Measurements from ENCODE around the gene UTS2R.
"Not testable (repeated sequence)": the region's sequence is repeated elsewhere in the genome, so short reads cannot be mapped to it uniquely, and the experiment has no call there.

The UTS2R gene

DNA sequence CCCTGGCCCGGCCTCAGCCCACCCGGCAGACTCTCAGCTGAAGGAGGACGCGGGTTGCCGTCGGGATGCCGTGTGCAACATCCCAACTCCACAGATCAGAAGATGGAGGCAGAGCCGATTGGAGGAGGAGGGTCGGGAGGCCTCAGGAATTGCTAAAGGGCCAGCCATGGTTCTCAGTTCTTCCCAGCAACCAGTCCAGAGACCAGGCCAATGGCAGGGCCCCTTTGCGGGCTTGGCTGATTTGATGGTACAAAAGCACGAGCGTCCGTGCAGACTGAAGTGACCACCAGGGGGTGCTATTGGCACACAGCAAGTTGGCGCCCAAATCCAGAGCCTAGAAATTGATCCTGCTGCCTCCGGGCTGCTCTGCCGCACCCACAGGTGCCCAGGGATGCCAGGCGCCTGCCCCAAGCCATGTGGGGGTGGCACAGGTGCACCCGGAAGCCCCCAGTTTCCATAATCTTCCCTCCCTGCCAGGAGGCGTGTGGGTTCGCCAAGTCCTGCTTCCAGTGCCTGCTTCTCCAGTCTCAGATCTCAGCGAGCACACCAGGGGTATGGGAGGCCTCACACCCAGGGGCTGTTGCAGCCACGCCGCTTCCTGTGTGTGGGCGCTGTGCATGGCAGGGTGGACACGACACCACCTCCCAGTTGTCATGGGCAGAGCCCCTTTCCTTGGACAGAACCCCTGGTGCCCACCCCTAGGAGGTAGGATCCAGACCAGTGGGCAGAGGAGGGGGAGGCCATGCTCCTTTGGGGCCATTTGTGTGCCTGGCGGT is 19.7 kb upstream of the UTS2R start:
- no peaks in the 10 kb centered on the region for H3K9me3 Mint-ChIP-seq
- no peaks in the 10 kb centered on the region for H3K4me1 Mint-ChIP-seq
- DNase-seq (ENCODE audit: low spot score in 2 of 2), result peak; percentile 71 to 76
- no peak overlapping the region for H3K27ac Mint-ChIP-seq (ENCODE audit: low read depth)
- ATAC-seq (replicated peaks; ENCODE audit: extremely low read depth, poor library complexity, severe bottlenecking), result peak; percentile 76
- H3K27me3 Mint-ChIP-seq, result peaks cover 28% of the 10 kb centered on the region
- H3K4me3 Mint-ChIP-seq, result no peak overlapping the region
- H3K36me3 Mint-ChIP-seq (ENCODE audit: insufficient read depth), result peaks cover 4% of the 10 kb centered on the region

GRCh38 chr17:82353484-82353883 is 18.1 kb upstream of the UTS2R start:
- Mint-ChIP-seq H3K27ac (ENCODE audit: low read depth) (no peak overlapping the region), H3K4me3 (no peak overlapping the region), H3K4me1 (peaks cover 4% of the 10 kb centered on the region), H3K9me3 (no peaks in the 10 kb centered on the region), H3K27me3 (peaks cover 31% of the 10 kb centered on the region), H3K36me3 (ENCODE audit: insufficient read depth) (peaks cover 4% of the 10 kb centered on the region)
- DNase-seq (ENCODE audit: low spot score in 2 of 2), result no peak
- no peak for ATAC-seq (replicated peaks; ENCODE audit: extremely low read depth, poor library complexity, severe bottlenecking)

- Mint-ChIP-seq H3K4me3 (no peak overlapping the region), H3K27me3 (peaks cover 24% of the 10 kb centered on the region), H3K27ac (ENCODE audit: low read depth) (no peak overlapping the region), H3K4me1 (peaks cover 5% of the 10 kb centered on the region), H3K36me3 (ENCODE audit: insufficient read depth) (peaks cover 4% of the 10 kb centered on the region), H3K9me3 (no peaks in the 10 kb centered on the region)
- ATAC-seq (replicated peaks; ENCODE audit: extremely low read depth, poor library complexity, severe bottlenecking), result no peak
- DNase-seq (ENCODE audit: low spot score in 2 of 2), result no peak
These were observed 16.7 kb upstream of the UTS2R start for GRCh38 chr17:82354804-82355308.

GRCh38 chr17:82355770-82356427 is 15.7 kb upstream of the UTS2R start:
- H3K9me3 Mint-ChIP-seq, result no peaks in the 10 kb centered on the region
- no peak for DNase-seq (ENCODE audit: low spot score in 2 of 2)
- H3K36me3 Mint-ChIP-seq (ENCODE audit: insufficient read depth), result peaks cover 4% of the 10 kb centered on the region
- H3K27me3 Mint-ChIP-seq, result peaks cover 24% of the 10 kb centered on the region
- H3K4me1 Mint-ChIP-seq, result peaks cover 5% of the 10 kb centered on the region
- no peak for ATAC-seq (replicated peaks; ENCODE audit: extremely low read depth, poor library complexity, severe bottlenecking)
- H3K4me3 Mint-ChIP-seq, result no peak overlapping the region
- no peak overlapping the region for H3K27ac Mint-ChIP-seq (ENCODE audit: low read depth)

DNA sequence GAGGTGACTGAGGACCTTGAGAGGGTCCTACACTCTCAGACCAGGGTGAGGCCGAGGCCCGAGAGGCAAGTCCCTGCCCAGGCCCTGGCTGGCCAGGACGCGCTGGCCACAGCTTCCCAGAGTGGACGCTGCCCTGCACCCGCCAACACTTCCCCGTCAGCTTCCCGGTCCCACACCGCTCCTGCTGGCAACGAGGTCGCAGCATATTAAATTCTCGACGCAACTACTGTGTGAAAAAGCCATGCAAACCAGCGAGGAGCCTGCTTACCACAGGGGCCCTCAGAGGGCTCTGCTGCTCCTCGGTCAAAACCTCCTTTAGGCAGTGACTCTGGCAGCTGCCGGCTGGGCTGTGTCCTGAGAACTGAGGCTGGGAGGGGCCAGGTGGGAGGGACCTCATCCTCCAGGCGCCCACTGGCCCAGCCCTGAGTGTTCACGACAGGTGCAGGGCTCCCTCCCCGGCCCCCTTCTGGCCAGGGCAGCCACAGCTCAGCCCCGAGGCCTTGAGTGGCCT is 14.7 kb upstream of the UTS2R start:
- Mint-ChIP-seq H3K4me3 (no peak overlapping the region), H3K27ac (ENCODE audit: low read depth) (no peak overlapping the region), H3K36me3 (ENCODE audit: insufficient read depth) (peaks cover 3% of the 10 kb centered on the region), H3K4me1 (peaks cover 5% of the 10 kb centered on the region), H3K9me3 (no peaks in the 10 kb centered on the region), H3K27me3 (peaks cover 28% of the 10 kb centered on the region)
- ATAC-seq (replicated peaks; ENCODE audit: extremely low read depth, poor library complexity, severe bottlenecking) (no peak), DNase-seq (ENCODE audit: low spot score in 2 of 2) (no peak)

DNA sequence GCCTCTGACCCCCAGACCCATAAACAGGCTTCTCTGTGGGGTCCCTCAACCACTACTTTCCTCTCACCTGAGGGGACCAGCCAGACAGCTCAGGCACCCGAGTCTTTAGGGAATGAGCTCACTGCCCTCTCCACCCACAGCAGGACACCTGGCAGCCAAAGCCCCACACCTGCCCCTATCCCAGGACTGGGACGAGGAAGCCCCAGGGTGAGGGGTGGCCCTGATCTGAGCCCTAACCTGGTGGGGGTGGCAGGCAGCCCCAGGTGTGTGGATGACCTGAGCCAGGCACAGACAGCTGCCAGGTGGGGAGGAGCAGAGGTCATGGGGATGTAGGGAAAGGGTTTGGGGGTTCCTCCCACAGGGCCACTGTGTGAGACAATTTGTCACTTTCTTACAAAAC is 14.2 kb upstream of the UTS2R start:
- Mint-ChIP-seq H3K4me3 (no peak overlapping the region), H3K36me3 (ENCODE audit: insufficient read depth) (no peaks in the 10 kb centered on the region), H3K9me3 (no peaks in the 10 kb centered on the region), H3K27ac (ENCODE audit: low read depth) (no peak overlapping the region), H3K27me3 (peaks cover 31% of the 10 kb centered on the region), H3K4me1 (peaks cover 5% of the 10 kb centered on the region)
- DNase-seq (ENCODE audit: low spot score in 2 of 2), result no peak
- no peak for ATAC-seq (replicated peaks; ENCODE audit: extremely low read depth, poor library complexity, severe bottlenecking)

DNA sequence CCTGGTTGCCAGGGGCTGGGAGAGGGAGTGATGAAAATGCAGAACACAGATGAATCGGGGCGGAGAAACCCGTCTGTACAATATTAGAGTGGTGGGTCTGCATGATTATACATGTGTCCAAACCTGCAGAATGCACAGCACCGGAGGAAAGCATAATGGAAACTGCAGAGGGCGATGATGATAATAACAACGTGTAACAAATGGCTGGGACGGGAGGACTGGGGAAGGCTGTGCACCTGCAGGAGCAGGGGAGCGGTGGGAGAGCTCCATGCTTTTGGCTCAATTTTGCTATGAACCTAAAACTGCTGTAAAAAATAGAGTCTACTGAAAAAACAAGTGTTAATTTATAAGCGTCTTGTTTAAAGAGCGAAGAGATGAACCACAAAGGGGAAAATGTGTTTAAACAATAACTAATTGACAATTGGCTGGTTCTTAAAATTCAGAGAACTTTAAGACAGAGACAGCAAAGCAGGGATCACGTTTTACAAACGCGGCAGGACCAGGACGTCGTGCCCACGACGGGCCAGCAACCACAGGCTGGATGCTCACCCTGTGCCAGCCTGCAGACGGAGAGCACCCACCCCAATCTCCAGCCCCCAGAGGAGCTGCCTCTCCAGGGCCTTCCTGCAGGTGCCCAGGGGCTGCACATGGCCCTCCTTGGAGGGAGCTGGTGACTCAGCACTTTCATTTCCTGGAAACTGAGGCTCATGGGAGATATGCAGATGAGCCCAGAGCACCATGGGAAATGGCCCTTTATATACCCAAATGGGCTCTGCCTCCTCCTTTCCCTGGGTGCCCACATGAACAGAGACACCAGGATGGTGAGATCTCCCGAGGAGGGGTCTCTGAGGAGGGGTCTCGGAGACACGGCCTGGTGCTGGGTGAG is 12.9 kb upstream of the UTS2R start, which contains the start of gene TEX19:
TSS of gene TEX19 (plus strand) at position 783 of the 886 bp plus-strand sequence. CDS start 2,904 bp downstream, outside the sequence.
- H3K4me3 Mint-ChIP-seq, result no peak within 1 kb of the TSS
- H3K27ac Mint-ChIP-seq (ENCODE audit: low read depth), result no peak within 1 kb of the TSS
- H3K36me3 Mint-ChIP-seq (ENCODE audit: insufficient read depth), result no peaks in the 10 kb centered on the region
- H3K27me3 Mint-ChIP-seq, result peaks cover 31% of the 10 kb centered on the region
- H3K4me1 Mint-ChIP-seq, result peaks cover 5% of the 10 kb centered on the region
- no peaks in the 10 kb centered on the region for H3K9me3 Mint-ChIP-seq
- DNase-seq (ENCODE audit: low spot score in 2 of 2) (no peak), ATAC-seq (replicated peaks; ENCODE audit: extremely low read depth, poor library complexity, severe bottlenecking) (peak; percentile 40)

- not testable (repeated sequence) for H3K4me3 Mint-ChIP-seq; H3K36me3 Mint-ChIP-seq (ENCODE audit: insufficient read depth); H3K27ac Mint-ChIP-seq (ENCODE audit: low read depth); H3K9me3 Mint-ChIP-seq; H3K4me1 Mint-ChIP-seq; DNase-seq (ENCODE audit: low spot score in 2 of 2); ATAC-seq (replicated peaks; ENCODE audit: extremely low read depth, poor library complexity, severe bottlenecking)
- H3K27me3 Mint-ChIP-seq, result peaks cover 29% of the 10 kb centered on the region
These were observed 12.0 kb upstream of the UTS2R start for GRCh38 chr17:82359451-82360074.

- Mint-ChIP-seq H3K36me3 (ENCODE audit: insufficient read depth) (no peaks in the 10 kb centered on the region), H3K4me3 (no peak overlapping the region), H3K9me3 (no peaks in the 10 kb centered on the region), H3K27ac (ENCODE audit: low read depth) (peak overlapping the region; percentile 59), H3K27me3 (peaks cover 22% of the 10 kb centered on the region), H3K4me1 (peaks cover 5% of the 10 kb centered on the region)
- ATAC-seq (replicated peaks; ENCODE audit: extremely low read depth, poor library complexity, severe bottlenecking) (no peak), DNase-seq (ENCODE audit: low spot score in 2 of 2) (no peak)
These were observed 9.5 kb upstream of the UTS2R start for GRCh38 chr17:82361885-82362633.

DNA sequence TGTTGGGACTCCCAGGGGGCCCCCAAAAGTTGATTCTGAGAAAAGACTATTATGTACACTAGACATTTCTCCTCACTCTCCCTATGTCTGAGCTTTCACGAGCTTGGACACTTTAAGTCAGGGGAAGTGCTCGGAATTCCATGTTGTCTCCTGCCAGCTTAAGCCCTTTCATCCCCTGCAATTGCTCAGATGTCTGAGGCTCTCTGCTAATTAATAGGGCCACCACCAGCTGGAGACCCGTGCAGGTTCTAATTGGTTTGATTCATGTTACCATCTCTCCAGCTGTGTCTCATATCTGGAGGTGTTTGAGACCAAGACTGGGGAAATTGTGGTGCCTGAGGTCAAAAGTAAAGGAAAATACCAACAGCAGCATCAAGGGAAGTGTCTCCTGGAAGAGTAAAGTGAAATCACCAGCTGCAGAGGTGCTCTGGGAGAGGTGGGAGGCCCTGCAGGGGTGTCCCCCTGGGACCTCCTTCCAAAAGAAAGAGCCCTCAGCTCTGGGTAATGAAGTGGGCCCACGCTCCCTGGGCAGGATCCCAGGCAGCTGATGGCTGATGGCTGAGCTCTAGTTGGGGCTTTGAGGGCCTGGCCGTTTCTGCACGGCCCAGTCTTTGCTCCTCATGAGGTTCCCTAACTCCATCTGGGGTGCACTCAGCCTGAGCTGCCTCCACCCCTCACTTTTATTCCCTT is 5.8 kb upstream of the UTS2R start:
- H3K4me1 Mint-ChIP-seq, result peaks cover 2% of the 10 kb centered on the region
- no peak overlapping the region for H3K27ac Mint-ChIP-seq (ENCODE audit: low read depth)
- DNase-seq (ENCODE audit: low spot score in 2 of 2) (no peak), ATAC-seq (replicated peaks; ENCODE audit: extremely low read depth, poor library complexity, severe bottlenecking) (no peak)
- no peaks in the 10 kb centered on the region for H3K9me3 Mint-ChIP-seq
- no peak overlapping the region for H3K4me3 Mint-ChIP-seq
- H3K27me3 Mint-ChIP-seq, result peaks cover 42% of the 10 kb centered on the region
- no peaks in the 10 kb centered on the region for H3K36me3 Mint-ChIP-seq (ENCODE audit: insufficient read depth)

- H3K36me3 Mint-ChIP-seq (ENCODE audit: insufficient read depth), result no peaks in the 10 kb centered on the region
These were observed 4.8 kb upstream of the UTS2R start for GRCh38 chr17:82366749-82367148.

More at GRCh38 chr17:82366749-82367148, 4.8 kb upstream of the UTS2R start:
- no peak for ATAC-seq (replicated peaks; ENCODE audit: extremely low read depth, poor library complexity, severe bottlenecking)
- Mint-ChIP-seq H3K9me3 (no peaks in the 10 kb centered on the region), H3K4me3 (no peak overlapping the region), H3K4me1 (peaks cover 7% of the 10 kb centered on the region), H3K27me3 (peaks cover 46% of the 10 kb centered on the region), H3K27ac (ENCODE audit: low read depth) (no peak overlapping the region)
- no peak for DNase-seq (ENCODE audit: low spot score in 2 of 2)

Data from central memory CD8-positive, alpha-beta T cell (primary cell).